Colonic mucosa (tissue), 4 donors: ENCODE measurements around the gene APC2. TPM values are rescaled to one million over a fixed set of nuclear protein-coding genes. Genes with fewer than 3 reads are reported as not detected.

ENCODE experiments used
- DNase-seq: peaks from one replicate; pipeline ENCODE4 v3.0.0-alpha.2; 2020
- H3K27ac ChIP-seq: fragments of 200-600 bp; one replicate; pipeline ENCODE4 v1.8.0; 2021
- H3K27me3 ChIP-seq: fragments of 200-600 bp; one replicate; pipeline ENCODE4 v1.8.0; 2021
- H3K36me3 ChIP-seq: fragments of 200-600 bp; one replicate; pipeline ENCODE4 v1.8.0; 2021
- H3K4me1 ChIP-seq: fragments of 200-600 bp; one replicate; pipeline ENCODE4 v1.8.0; 2021; ENCODE audit warnings: mild to moderate bottlenecking
- H3K4me3 ChIP-seq: fragments of 200-600 bp; one replicate; pipeline ENCODE4 v1.8.0; 2021
- H3K9ac ChIP-seq, 2 donors: one replicate each; pipeline ENCODE4 v1.7.0; 2013; ENCODE audit warnings: control low read depth in 2 of 2, low read depth in 2 of 2, low read length in 2 of 2
- H3K9me3 ChIP-seq: fragments of 200-600 bp; one replicate; pipeline ENCODE4 v1.8.0; 2021
- CTCF ChIP-seq: fragments of 200-600 bp; IDR thresholded peaks from one replicate; pipeline ENCODE4 v1.8.0; 2022; ENCODE audit warnings: antibody characterized with exemption, mild to moderate bottlenecking
- intact Hi-C: fragments of 100-400 bp; cut with DNase I; formaldehyde crosslinking; loops from one replicate; pipeline ENCODE4 v1.14.1; 2022
- total RNA-seq, 2 donors: library from RNA; stranded (reverse); fragmentation: NEBNext Ultra II Directional in 1 of 2; extraction: Animal tissue kit (Norgen Biotek cat#: 25700) in 1 of 2; gene quantifications; one replicate each; pipeline ENCODE4 v1.2.1, GENCODE V29; 2021
- donor health status: healthy.
- donor health status: DM: no; HTN: no; CAD: no.
- donor health status: DM: no; HTN: no; CAD: no.

Gene APC2
- total RNA-seq, 2 donors from 2014 or later = 0.05 to 0.42 TPM

GRCh38 chr19:1457031-1457739 lies 7.3 kb downstream of the APC2 start:
- intact Hi-C loops = no loop called here
- H3K9me3 ChIP-seq = no peaks in the 10 kb centered on the region

GRCh38 chr19:1457892-1458291 lies 8.0 kb downstream of the APC2 start:
- no peak for TF ChIP-seq CTCF
- intact Hi-C loops = no loop called here
- no peak for DNase-seq
- Histone ChIP-seq H3K9ac (no peak overlapping the region), H3K36me3 (no peaks in the 10 kb centered on the region), H3K4me3 (no peak overlapping the region), H3K4me1 (peaks cover 3% of the 10 kb centered on the region), H3K27me3 (peaks cover 46% of the 10 kb centered on the region), H3K9me3 (no peaks in the 10 kb centered on the region), H3K27ac (no peak overlapping the region)

More at GRCh38 chr19:1457031-1457739, 7.3 kb downstream of the APC2 start:
- no peaks in the 10 kb centered on the region for H3K36me3 ChIP-seq
- H3K4me3 ChIP-seq = no peak overlapping the region
- peaks cover 3% of the 10 kb centered on the region for H3K4me1 ChIP-seq
- no peak overlapping the region for H3K27ac ChIP-seq
- H3K9ac ChIP-seq = no peak overlapping the region
- no peak for TF ChIP-seq CTCF
- DNase-seq = no peak
- peaks cover 53% of the 10 kb centered on the region for H3K27me3 ChIP-seq

DNA sequence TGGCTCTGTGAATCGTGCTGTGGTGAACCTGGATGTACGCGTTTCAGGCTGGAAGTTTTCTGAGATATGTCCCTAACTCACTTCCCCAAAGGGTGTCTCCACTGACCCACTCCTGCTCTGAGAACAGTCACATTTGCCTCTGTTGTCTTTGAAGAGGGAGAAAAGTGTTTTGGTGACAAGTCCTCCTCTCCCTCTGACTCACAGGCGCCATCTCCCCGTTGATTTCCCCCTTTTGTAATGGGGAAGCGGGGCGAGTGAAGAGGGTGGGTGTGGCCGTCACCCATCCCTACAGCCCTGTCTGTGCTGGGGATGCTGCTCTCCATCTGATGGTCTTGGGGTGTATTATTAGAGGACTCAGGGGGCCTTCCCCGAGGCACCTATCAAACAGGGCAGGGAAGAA lies 9.6 kb downstream of the APC2 start:
- Histone ChIP-seq H3K4me3 (no peak overlapping the region), H3K27me3 (peaks cover 30% of the 10 kb centered on the region), H3K9ac (no peak overlapping the region), H3K4me1 (peaks cover 3% of the 10 kb centered on the region), H3K27ac (no peak overlapping the region), H3K36me3 (no peaks in the 10 kb centered on the region), H3K9me3 (no peaks in the 10 kb centered on the region)
- no peak for DNase-seq
- intact Hi-C loops = no loop called here
- TF ChIP-seq CTCF = no peak

DNA sequence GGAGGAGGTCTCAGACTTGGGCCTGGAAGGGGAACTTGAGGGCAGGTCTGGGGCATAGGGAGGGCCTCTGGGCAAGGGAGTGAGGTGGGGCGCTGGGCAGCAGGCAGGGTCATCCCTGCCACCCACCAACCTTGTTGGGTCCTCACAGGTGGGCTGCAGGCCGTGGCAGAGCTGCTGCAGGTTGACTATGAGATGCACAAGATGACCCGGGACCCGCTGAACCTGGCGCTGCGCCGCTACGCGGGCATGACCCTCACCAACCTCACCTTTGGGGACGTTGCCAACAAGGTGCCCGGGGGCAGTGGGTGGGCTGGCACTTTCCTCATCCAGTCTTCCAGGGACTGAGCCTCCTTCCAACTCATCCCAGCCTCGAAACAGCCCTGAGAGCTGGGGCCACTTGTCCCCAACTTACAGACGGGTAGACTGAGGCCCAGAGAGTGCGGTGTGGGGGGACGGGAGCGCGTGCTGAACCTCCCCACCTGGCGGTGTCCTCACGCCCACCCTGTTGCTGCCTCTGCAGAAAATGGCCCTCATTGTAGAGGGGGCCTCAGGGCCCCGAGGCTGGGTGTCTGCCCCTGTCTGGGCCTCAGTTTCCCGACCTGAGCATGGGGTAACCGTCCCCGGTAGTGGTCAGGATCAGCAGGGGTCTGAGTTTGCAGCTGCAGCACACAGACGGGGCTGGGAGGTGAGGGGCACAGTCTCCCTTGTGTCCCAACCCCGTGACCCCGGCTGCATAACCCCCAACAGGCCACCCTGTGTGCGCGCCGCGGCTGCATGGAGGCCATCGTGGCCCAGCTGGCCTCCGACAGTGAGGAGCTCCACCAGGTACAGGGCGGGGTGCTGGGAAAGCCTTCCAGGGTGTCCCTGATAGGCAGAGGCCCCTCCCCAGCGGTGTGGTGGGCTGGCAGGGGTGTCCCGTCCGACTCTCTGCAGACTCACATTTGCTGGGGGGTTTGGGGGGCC lies 10.4 kb downstream of the APC2 start:
- no peaks in the 10 kb centered on the region for H3K9me3 ChIP-seq
- no peak overlapping the region for H3K9ac ChIP-seq
- intact Hi-C loops = no loop called here
- H3K36me3 ChIP-seq = no peaks in the 10 kb centered on the region
- TF ChIP-seq CTCF = no peak
- no peak for DNase-seq
- H3K27me3 ChIP-seq = peaks cover 29% of the 10 kb centered on the region
- H3K27ac ChIP-seq = no peak overlapping the region
- no peak overlapping the region for H3K4me3 ChIP-seq
- H3K4me1 ChIP-seq = no peaks in the 10 kb centered on the region

DNA sequence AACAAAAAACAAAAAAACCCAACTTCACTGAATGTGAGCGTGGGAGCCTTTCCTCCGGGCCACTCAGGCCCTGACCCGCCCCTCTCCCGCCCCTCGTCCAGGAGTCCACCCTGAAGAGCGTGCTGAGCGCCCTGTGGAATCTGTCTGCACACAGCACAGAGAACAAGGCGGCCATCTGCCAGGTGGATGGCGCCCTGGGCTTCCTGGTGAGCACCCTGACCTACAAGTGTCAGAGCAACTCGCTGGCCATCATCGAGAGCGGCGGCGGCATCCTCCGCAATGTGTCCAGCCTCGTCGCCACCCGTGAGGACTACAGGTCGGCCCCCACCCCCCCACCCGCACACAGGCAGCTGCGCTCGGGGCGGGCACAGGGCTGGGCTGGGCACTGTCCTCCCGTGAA lies 11.9 kb downstream of the APC2 start:
- Histone ChIP-seq H3K27me3 (peaks cover 32% of the 10 kb centered on the region), H3K4me3 (no peak overlapping the region), H3K36me3 (no peaks in the 10 kb centered on the region), H3K4me1 (peaks cover 9% of the 10 kb centered on the region), H3K9me3 (no peaks in the 10 kb centered on the region), H3K27ac (no peak overlapping the region), H3K9ac (no peak overlapping the region)
- DNase-seq = no peak
- no peak for TF ChIP-seq CTCF
- intact Hi-C loops = no loop called here
